Nephron progenitor cell (in vitro differentiated cells): ENCODE measurements around the gene OTUD4.
A peak's percentile ranks its signal among the peaks of the same experiment; 100 is the strongest.

Experiments
- DNase-seq: peaks from one replicate; pipeline ENCODE4 v3.0.0; 2021
- H3K27ac Mint-ChIP-seq: 2 replicates; pipeline ENCODE4 v1.8.0; 2021; ENCODE audit warnings: mild to moderate bottlenecking, moderate library complexity, mixed read lengths
- H3K27me3 Mint-ChIP-seq: 2 replicates; pipeline ENCODE4 v1.8.0; 2021; ENCODE audit warnings: mild to moderate bottlenecking, low read depth, mixed read lengths; ENCODE audit not compliant: poor library complexity
- H3K36me3 Mint-ChIP-seq: 2 replicates; pipeline ENCODE4 v1.8.0; 2021; ENCODE audit warnings: low read depth, mixed read lengths
- H3K4me1 Mint-ChIP-seq: 2 replicates; pipeline ENCODE4 v1.8.0; 2021; ENCODE audit warnings: mixed read lengths
- H3K4me3 Mint-ChIP-seq: 2 replicates; pipeline ENCODE4 v1.8.0; 2021; ENCODE audit warnings: mild to moderate bottlenecking, moderate library complexity, mixed read lengths
- H3K9me3 Mint-ChIP-seq: 2 replicates; pipeline ENCODE4 v1.8.0; 2021; ENCODE audit warnings: mild to moderate bottlenecking, moderate library complexity, mixed read lengths
- TF ChIP-seq, protein P1 (sequence below): fragments of 200-600 bp; sonication (generic); IDR thresholded peaks from 2 replicates; pipeline ENCODE4 v1.5.0; 2021; ENCODE audit warnings: antibody characterized with exemption

Gene OTUD4

DNA sequence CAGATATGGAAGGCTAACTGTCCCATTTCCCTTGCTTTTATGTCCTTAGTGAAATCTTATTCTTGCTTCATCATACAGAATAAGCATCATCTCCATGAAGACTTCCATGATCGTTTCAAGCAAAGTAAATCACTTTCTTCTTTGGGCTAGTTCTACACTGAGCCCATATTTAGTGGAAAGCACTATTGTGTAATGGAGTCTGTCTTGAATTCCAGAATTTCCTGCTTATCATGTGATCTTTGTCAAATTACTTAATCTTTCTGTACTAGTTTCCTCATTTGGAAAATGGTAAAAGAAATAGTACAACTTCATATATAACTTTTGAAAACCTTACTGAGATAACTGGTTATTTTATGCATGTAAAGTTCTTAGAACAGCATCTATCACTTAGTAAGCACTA lies 90.0 kb downstream of the OTUD4 start:
- H3K27ac Mint-ChIP-seq = no peak overlapping the region
- no peaks in the 10 kb centered on the region for H3K4me1 Mint-ChIP-seq
- H3K4me3 Mint-ChIP-seq = no peak overlapping the region
- no peak for DNase-seq
- peaks cover 3% of the 10 kb centered on the region for H3K27me3 Mint-ChIP-seq
- H3K36me3 Mint-ChIP-seq = peaks cover 90% of the 10 kb centered on the region
- TF ChIP-seq, protein P1, sequence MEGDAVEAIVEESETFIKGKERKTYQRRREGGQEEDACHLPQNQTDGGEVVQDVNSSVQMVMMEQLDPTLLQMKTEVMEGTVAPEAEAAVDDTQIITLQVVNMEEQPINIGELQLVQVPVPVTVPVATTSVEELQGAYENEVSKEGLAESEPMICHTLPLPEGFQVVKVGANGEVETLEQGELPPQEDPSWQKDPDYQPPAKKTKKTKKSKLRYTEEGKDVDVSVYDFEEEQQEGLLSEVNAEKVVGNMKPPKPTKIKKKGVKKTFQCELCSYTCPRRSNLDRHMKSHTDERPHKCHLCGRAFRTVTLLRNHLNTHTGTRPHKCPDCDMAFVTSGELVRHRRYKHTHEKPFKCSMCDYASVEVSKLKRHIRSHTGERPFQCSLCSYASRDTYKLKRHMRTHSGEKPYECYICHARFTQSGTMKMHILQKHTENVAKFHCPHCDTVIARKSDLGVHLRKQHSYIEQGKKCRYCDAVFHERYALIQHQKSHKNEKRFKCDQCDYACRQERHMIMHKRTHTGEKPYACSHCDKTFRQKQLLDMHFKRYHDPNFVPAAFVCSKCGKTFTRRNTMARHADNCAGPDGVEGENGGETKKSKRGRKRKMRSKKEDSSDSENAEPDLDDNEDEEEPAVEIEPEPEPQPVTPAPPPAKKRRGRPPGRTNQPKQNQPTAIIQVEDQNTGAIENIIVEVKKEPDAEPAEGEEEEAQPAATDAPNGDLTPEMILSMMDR = no peak
- H3K9me3 Mint-ChIP-seq = peaks cover 31% of the 10 kb centered on the region

DNA sequence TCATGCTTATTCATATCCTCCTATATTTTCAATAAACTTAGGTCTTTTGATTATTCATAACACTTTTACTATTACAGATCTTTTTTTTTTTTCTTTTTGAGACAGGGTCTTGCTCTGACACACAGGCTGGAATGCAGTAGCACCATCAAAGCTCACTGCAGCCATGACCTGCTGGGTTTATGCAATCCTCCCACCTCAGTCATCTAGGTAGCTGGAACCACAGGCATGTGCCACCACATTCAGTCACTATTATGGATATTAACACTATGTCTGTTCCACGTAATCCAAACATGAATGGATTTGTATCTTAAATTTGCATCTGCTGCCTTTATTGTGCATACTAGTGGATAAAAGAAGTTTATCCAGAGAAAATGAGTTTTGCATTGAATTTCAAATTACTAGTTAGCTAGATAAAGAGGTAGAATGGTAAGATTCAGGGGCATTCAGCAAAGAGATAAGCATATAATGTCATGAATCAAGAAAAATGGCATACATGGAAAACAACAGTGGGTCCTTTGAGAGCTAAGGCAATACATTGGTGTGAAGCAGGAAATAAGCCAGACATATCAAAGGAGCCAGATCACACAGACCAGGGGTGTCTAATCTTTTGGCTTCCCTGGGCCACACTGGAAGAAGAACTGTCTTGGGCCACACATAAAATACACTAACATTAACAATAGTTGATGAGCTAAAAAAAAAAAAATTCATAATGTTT lies 96.3 kb downstream of the OTUD4 start:
- TF ChIP-seq, protein P1 = no peak
- H3K27me3 Mint-ChIP-seq = no peaks in the 10 kb centered on the region
- peak overlapping the region; percentile 41 for H3K27ac Mint-ChIP-seq
- H3K9me3 Mint-ChIP-seq = peaks cover 11% of the 10 kb centered on the region
- DNase-seq = no peak
- no peaks in the 10 kb centered on the region for H3K4me1 Mint-ChIP-seq
- H3K36me3 Mint-ChIP-seq = peaks cover 90% of the 10 kb centered on the region
- no peak overlapping the region for H3K4me3 Mint-ChIP-seq
